CD14-positive monocyte (primary cell): ENCODE data around the gene SLC4A8. TPM values are rescaled to one million over a fixed set of nuclear protein-coding genes. Genes with fewer than 3 reads are reported as not detected.

Experiments used
- DNase-seq, 3 donors: peaks; one replicate each; pipeline ENCODE4 v3.0.0-alpha.2; 2011 to 2022
- H2AFZ ChIP-seq: 2 replicates; pipeline ENCODE4 v1.6.0; 2012; ENCODE audit warnings: mild to moderate bottlenecking, low read depth, low read length, inconsistent platforms; ENCODE audit not compliant: insufficient read depth, poor library complexity, severe bottlenecking
- H3K27ac ChIP-seq, 2 donors: 1 replicate in 1 of 2; 2 replicates in 1 of 2; pipeline ENCODE4 v1.5.1; 2012 to 2013; ENCODE audit warnings: low read length in 2 of 2, control low read depth in 1 of 2, inconsistent platforms in 1 of 2, low read depth in 1 of 2, mild to moderate bottlenecking in 1 of 2
- H3K27me3 ChIP-seq, 2 donors: one replicate each; pipeline versions ENCODE4 v1.6.0 to v1.6.1; 2011 to 2013; ENCODE audit warnings: low read length in 2 of 2; ENCODE audit not compliant: control insufficient read depth in 2 of 2, insufficient read depth in 2 of 2
- H3K36me3 ChIP-seq, 2 donors: replicated peaks in 1 of 2; 1 replicate in 1 of 2; 2 replicates in 1 of 2; pipeline versions ENCODE4 v1.5.1 to v1.6.1; 2012 to 2013; ENCODE audit warnings: low read length in 2 of 2, control low read depth in 1 of 2, inconsistent platforms in 1 of 2, mild to moderate bottlenecking in 1 of 2; ENCODE audit not compliant: insufficient read depth in 2 of 2, control insufficient read depth in 1 of 2
- H3K4me1 ChIP-seq, 2 donors: 1 replicate in 1 of 2; 2 replicates in 1 of 2; pipeline versions ENCODE4 v1.5.1 to v1.6.1; 2012 to 2013; ENCODE audit warnings: low read length in 2 of 2, control low read depth in 1 of 2, inconsistent platforms in 1 of 2, mild to moderate bottlenecking in 1 of 2, moderate library complexity in 1 of 2; ENCODE audit not compliant: insufficient read depth in 2 of 2, control insufficient read depth in 1 of 2
- H3K4me2 ChIP-seq: replicated peaks from 2 replicates; pipeline ENCODE3; 2012; ENCODE audit warnings: low read length, moderate library complexity, mild to moderate bottlenecking; ENCODE audit not compliant: poor library complexity, severe bottlenecking; ENCODE audit errors: extremely low read depth
- H3K4me3 ChIP-seq, 3 experiments: fragments of 200-600 bp in 1 of 3; sonication (generic) in 1 of 3; replicated peaks in 1 of 3; 1 replicate in 2 of 3; 2 replicates in 1 of 3; pipeline ENCODE4 v1.5.1; 2011 to 2013; ENCODE audit warnings: low read length in 3 of 3, mild to moderate bottlenecking in 3 of 3, control low read depth in 2 of 3, low read depth in 2 of 3, inconsistent platforms in 1 of 3, moderate library complexity in 1 of 3
- H3K79me2 ChIP-seq: 2 replicates; pipeline ENCODE4 v1.6.0; 2012; ENCODE audit warnings: mild to moderate bottlenecking, control low read depth, inconsistent platforms, low read length, moderate library complexity; ENCODE audit not compliant: insufficient read depth
- H3K9ac ChIP-seq: 2 replicates; pipeline ENCODE4 v1.6.0; 2017; ENCODE audit warnings: low read length, mild to moderate bottlenecking; ENCODE audit not compliant: insufficient read depth, poor library complexity, severe bottlenecking
- H3K9me3 ChIP-seq, 2 donors: replicated peaks in 1 of 2; 1 replicate in 1 of 2; 2 replicates in 1 of 2; pipeline versions ENCODE4 v1.5.1 to v1.6.1; 2012 to 2013; ENCODE audit warnings: low read length in 2 of 2, control low read depth in 1 of 2; ENCODE audit not compliant: control insufficient read depth in 1 of 2, insufficient read depth in 1 of 2
- H4K20me1 ChIP-seq: 2 replicates; pipeline ENCODE4 v1.6.0; 2012; ENCODE audit warnings: mild to moderate bottlenecking, low read length, control low read depth, moderate library complexity; ENCODE audit not compliant: insufficient read depth
- H3K27ac Mint-ChIP-seq, 7 donors: one replicate each; pipeline ENCODE4 v1.8.0; 2020; ENCODE audit warnings: mild to moderate bottlenecking in 7 of 7, mixed read lengths in 7 of 7, moderate library complexity in 6 of 7, inconsistent platforms in 2 of 7
- H3K27me3 Mint-ChIP-seq, 3 donors: one replicate each; pipeline ENCODE4 v1.8.0; 2021 to 2022; ENCODE audit warnings: low read depth in 3 of 3, mild to moderate bottlenecking in 3 of 3, mixed read lengths in 3 of 3, moderate library complexity in 3 of 3, inconsistent platforms in 1 of 3
- H3K36me3 Mint-ChIP-seq, 2 donors: one replicate each; pipeline ENCODE4 v1.8.0; 2020; ENCODE audit warnings: mixed read lengths in 2 of 2, inconsistent platforms in 1 of 2, mild to moderate bottlenecking in 1 of 2
- H3K4me1 Mint-ChIP-seq: one replicate; pipeline ENCODE4 v1.8.0; 2020; ENCODE audit warnings: mild to moderate bottlenecking, mixed read lengths
- H3K4me3 Mint-ChIP-seq, 2 donors: one replicate each; pipeline ENCODE4 v1.8.0; 2020; ENCODE audit warnings: mild to moderate bottlenecking in 2 of 2, mixed read lengths in 2 of 2, moderate library complexity in 1 of 2
- H3K9me3 Mint-ChIP-seq, 7 donors: one replicate each; pipeline ENCODE4 v1.8.0; 2020 to 2022; ENCODE audit warnings: mixed read lengths in 7 of 7, mild to moderate bottlenecking in 6 of 7, moderate library complexity in 6 of 7, inconsistent platforms in 2 of 7
- WGBS: methylation state at CpG from one replicate; pipeline ENCODE4 v1.1.5; 2013; ENCODE audit warnings: missing lambda C conversion rate; ENCODE audit not compliant: insufficient coverage; 5-methylcytosine and 5-hydroxymethylcytosine counted together
- intact Hi-C, 2 donors: fragments of 100-400 bp; cut with micrococcal nuclease; formaldehyde crosslinking; loops; one replicate each; pipeline versions ENCODE4 v1.15.0 to v1.15.1; 2023
- polyA minus RNA-seq: library from RNA; depleted of rRNA, polyadenylated mRNA; stranded (reverse); fragments of >200 nt; gene quantifications from 2 replicates; pipeline ENCODE4 v1.2.3, GENCODE V29; 2012
- polyA plus RNA-seq, 3 donors: library from polyadenylated mRNA; depleted of rRNA in 1 of 3; unstranded in 2 of 3; stranded (reverse) in 1 of 3; fragments of 300-500 nt in 2 of 3; fragments of >200 nt in 1 of 3; fragmentation: Illumina TruSeq in 2 of 3; gene quantifications; 1 replicate in 2 of 3; 2 replicates in 1 of 3; pipeline ENCODE4 v1.2.3, GENCODE V29; 2012 to 2021
- total RNA-seq, 12 experiments: library from RNA in 1 of 12; stranded (reverse) in 1 of 12; fragments of 120-200 nt in 1 of 12; gene quantifications; one replicate each; pipeline ENCODE4 v1.2.4 and lab custom pipeline; 2013 to 2026; ENCODE audit warnings: mixed read lengths in 6 of 12, inconsistent platforms in 1 of 12
- TF ChIP-seq, protein P1 (sequence below): fragments of 200-600 bp; IDR thresholded peaks from one replicate; pipeline ENCODE4 v1.8.0; 2022; ENCODE audit warnings: antibody characterized with exemption, mild to moderate bottlenecking

The SLC4A8 gene
- 4.2 TPM for total RNA-seq (2013)
- polyA plus RNA-seq (1 to 10 TPM; 1.9 to 5.4 (median 2.3) TPM), polyA minus RNA-seq (2.6 and 3.0 TPM in 2 replicates), total RNA-seq (lab: John Stamatoyannopoulos, UW) (3.5 to 35.1 (median 13.2) reads per million in 11 experiments)

- 2% methylated on average over 72 of the region's 73 CpGs for WGBS
- H3K4me3 ChIP-seq: peak within 1 kb of the TSS; percentile 18 to 70 (median 37)
- H3K9me3 ChIP-seq: no peaks in the 10 kb centered on the region
- no peak within 1 kb of the TSS for H3K27ac Mint-ChIP-seq
- intact Hi-C loops: loop anchor here (5.0 to 10.0 kb wide), 4 partner anchors 107 to 597 kb away; a partner anchor contains a TSS
- H2AFZ ChIP-seq: peak within 1 kb of the TSS; percentile 59
- H3K27me3 ChIP-seq: peaks cover 10 to 26% of the 10 kb centered on the region in 2 donors
- H3K4me3 Mint-ChIP-seq: peak within 1 kb of the TSS; percentile 70 to 83
- no peak within 1 kb of the TSS for H3K27ac ChIP-seq
- no peaks in the 10 kb centered on the region for H3K79me2 ChIP-seq
- H3K9ac ChIP-seq: no peak within 1 kb of the TSS
- peaks cover 22 to 35% (median 25%) of the 10 kb centered on the region in 3 donors for H3K27me3 Mint-ChIP-seq
- DNase-seq: peak; percentile 63 to 71 (median 64)
- no peaks in the 10 kb centered on the region for H4K20me1 ChIP-seq
- H3K9me3 Mint-ChIP-seq: peaks cover 0 to 4% (median 0%) of the 10 kb centered on the region in 7 donors
- H3K4me2 ChIP-seq: peak within 1 kb of the TSS; percentile 68
- no peaks in the 10 kb centered on the region for H3K36me3 Mint-ChIP-seq
- peaks cover 10 to 11% of the 10 kb centered on the region in 2 donors for H3K4me1 ChIP-seq
- H3K36me3 ChIP-seq: no peaks in the 10 kb centered on the region
- TF ChIP-seq, protein P1, sequence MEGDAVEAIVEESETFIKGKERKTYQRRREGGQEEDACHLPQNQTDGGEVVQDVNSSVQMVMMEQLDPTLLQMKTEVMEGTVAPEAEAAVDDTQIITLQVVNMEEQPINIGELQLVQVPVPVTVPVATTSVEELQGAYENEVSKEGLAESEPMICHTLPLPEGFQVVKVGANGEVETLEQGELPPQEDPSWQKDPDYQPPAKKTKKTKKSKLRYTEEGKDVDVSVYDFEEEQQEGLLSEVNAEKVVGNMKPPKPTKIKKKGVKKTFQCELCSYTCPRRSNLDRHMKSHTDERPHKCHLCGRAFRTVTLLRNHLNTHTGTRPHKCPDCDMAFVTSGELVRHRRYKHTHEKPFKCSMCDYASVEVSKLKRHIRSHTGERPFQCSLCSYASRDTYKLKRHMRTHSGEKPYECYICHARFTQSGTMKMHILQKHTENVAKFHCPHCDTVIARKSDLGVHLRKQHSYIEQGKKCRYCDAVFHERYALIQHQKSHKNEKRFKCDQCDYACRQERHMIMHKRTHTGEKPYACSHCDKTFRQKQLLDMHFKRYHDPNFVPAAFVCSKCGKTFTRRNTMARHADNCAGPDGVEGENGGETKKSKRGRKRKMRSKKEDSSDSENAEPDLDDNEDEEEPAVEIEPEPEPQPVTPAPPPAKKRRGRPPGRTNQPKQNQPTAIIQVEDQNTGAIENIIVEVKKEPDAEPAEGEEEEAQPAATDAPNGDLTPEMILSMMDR: peak; percentile 92
- H3K4me1 Mint-ChIP-seq: peaks cover 11% of the 10 kb centered on the region
These were observed at the start of gene SLC4A8 for GRCh38 chr12:51424662-51425539. Gene SLC4A8, plus strand, starts transcription at chr12:51424831. Its CDS starts 157 bp downstream, at chr12:51424988.

DNA sequence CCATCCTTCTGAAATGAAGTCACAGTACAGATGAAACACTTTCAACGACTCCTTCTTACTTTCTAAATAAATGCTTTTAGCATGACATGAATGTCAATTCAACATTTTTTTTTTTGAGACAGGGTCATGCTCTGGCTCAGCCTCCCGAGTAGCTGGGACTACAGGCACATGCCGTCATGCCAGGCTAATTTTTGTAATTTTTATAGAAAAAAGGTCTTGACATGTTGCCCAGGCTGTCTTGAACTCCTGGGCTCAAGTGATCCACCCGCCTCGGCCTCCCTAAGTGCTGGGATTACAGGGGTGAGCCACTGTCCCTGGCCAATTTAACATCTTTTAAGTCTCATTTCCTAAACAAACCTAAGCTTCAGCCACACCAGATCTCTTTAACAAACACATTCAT is 49.8 kb upstream of the SLC4A8 start:
- Histone ChIP-seq H3K4me2 (no peak overlapping the region), H3K9me3 (no peaks in the 10 kb centered on the region), H3K27me3 (no peaks in the 10 kb centered on the region), H2AFZ (no peak overlapping the region), H3K9ac (no peak overlapping the region), H3K36me3 (peaks cover 45 to 90% of the 10 kb centered on the region in 2 donors), H3K4me1 (peaks cover 5 to 8% of the 10 kb centered on the region in 2 donors), H3K27ac (no peak overlapping the region), H3K4me3 (no peak overlapping the region), H3K79me2 (no peaks in the 10 kb centered on the region), H4K20me1 (peaks cover 6% of the 10 kb centered on the region)
- WGBS: 100% methylated on average over 3 of the region's 5 CpGs
- H3K27me3 Mint-ChIP-seq: peaks cover 0 to 4% (median 0%) of the 10 kb centered on the region in 3 donors
- H3K27ac Mint-ChIP-seq: no peak overlapping the region
- intact Hi-C loops: no loop called here
- H3K9me3 Mint-ChIP-seq: peaks cover 0 to 16% (median 9%) of the 10 kb centered on the region in 7 donors
- H3K36me3 Mint-ChIP-seq: peaks cover 86 to 93% of the 10 kb centered on the region in 2 donors
- DNase-seq: no peak
- H3K4me3 Mint-ChIP-seq: no peak overlapping the region
- TF ChIP-seq, protein P1: no peak
- H3K4me1 Mint-ChIP-seq: peaks cover 15% of the 10 kb centered on the region
